Right lobe of liver (tissue), 6 donors: ENCODE data around the gene PYGM. TPM values are rescaled to one million over a fixed set of nuclear protein-coding genes. Genes with fewer than 3 reads are reported as not detected.

Experiments
- ATAC-seq, 4 donors: fragments of 200-7000 bp; cut with Tn5 transposase; one replicate each; pipeline ENCODE4 v1.9.1; 2020; ENCODE audit warnings: mild to moderate bottlenecking in 4 of 4, moderate library complexity in 4 of 4
- DNase-seq, 3 donors: peaks; one replicate each; pipeline ENCODE4 v3.0.0-alpha.2; 2020
- H3K27ac ChIP-seq, 3 donors: fragments of 200-600 bp; one replicate each; pipeline ENCODE4 v1.8.0; 2022
- H3K27me3 ChIP-seq, 2 donors: fragments of 200-600 bp; one replicate each; pipeline ENCODE4 v1.8.0; 2022
- H3K36me3 ChIP-seq, 4 donors: fragments of 200-600 bp; sonication (generic) in 1 of 4; one replicate each; pipeline versions ENCODE4 v1.5.1 to v1.8.0; 2017 to 2022; ENCODE audit warnings: control low read depth in 1 of 4
- H3K4me1 ChIP-seq, 4 donors: fragments of 200-600 bp; sonication (generic) in 1 of 4; one replicate each; pipeline versions ENCODE4 v1.5.1 to v1.8.0; 2017 to 2022; ENCODE audit warnings: control low read depth in 1 of 4
- H3K4me3 ChIP-seq, 3 donors: fragments of 200-600 bp; one replicate each; pipeline ENCODE4 v1.8.0; 2022
- H3K9me3 ChIP-seq, 4 donors: fragments of 200-600 bp; sonication (generic) in 1 of 4; one replicate each; pipeline versions ENCODE4 v1.5.1 to v1.8.0; 2017 to 2022; ENCODE audit warnings: control low read depth in 1 of 4
- POLR2A ChIP-seq: fragments of 450-650 bp; IDR thresholded peaks from one replicate; pipeline ENCODE4 v1.6.1; 2017; ENCODE audit warnings: antibody characterized with exemption, mild to moderate bottlenecking
- WGBS: methylation state at CpG from one replicate; pipeline ENCODE4 v1.1.6; 2018; ENCODE audit warnings: low coverage, low lambda C conversion rate; ENCODE audit not compliant: insufficient coverage; ENCODE audit errors: missing lambda C conversion rate; 5-methylcytosine and 5-hydroxymethylcytosine counted together
- intact Hi-C, 2 donors: fragments of 100-400 bp; cut with DNase I; formaldehyde crosslinking; loops; one replicate each; pipeline versions ENCODE4 v1.11.2 to v1.14.1; 2022
- total RNA-seq, 6 experiments: library from RNA; depleted of rRNA in 2 of 6; stranded (reverse); fragments of >200 nt in 2 of 6; fragmentation: NEBNext Ultra II Directional in 3 of 6; extraction: Animal tissue kit (Norgen Biotek cat#: 25700) in 3 of 6; gene quantifications; one replicate each; pipeline versions ENCODE4 v1.1.0 to v1.2.4, GENCODE V29; 2016 to 2023
- TF ChIP-seq, protein P1 (sequence below), 4 donors: fragments of 200-600 bp in 3 of 4; fragments of 450-650 bp in 1 of 4; IDR thresholded peaks; one replicate each; pipeline versions ENCODE4 v1.5.1 to v1.8.0; 2016 to 2022; ENCODE audit warnings: antibody characterized with exemption in 4 of 4, mild to moderate bottlenecking in 2 of 4
- donor health status: DM: no; HTN: yes; CAD: no.
- donor health status: DM: no; HTN: no; CAD: no.
- donor health status: DM: no; HTN: no; CAD: no.
- donor health status: DM: no; HTN: yes; CAD: no.
- donor health status: DM: no; HTN: yes; CAD: no.

The PYGM gene
- total RNA-seq, 6 experiments from 2014 or later: 0.24 to 1.4 (median 0.47) TPM

DNA sequence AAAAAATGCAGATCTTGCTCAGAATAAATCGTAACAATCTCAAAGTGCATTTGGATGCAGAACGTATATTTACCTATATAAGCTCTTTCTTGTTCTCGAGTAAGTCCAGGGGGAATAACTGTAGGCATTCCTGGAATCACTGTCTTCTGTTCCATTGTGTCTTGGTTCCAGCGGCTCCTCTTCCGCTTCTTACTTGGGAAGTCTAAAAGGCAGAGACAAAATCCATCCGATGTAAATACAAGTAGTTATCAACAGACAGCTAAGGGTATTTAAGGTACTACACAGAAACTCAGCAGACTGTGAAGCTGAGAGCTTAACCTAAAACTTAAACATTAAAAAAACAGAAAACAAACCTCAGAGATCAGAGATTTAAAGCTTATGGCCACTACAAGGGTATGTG lies 16.7 kb upstream of the PYGM start:
- Histone ChIP-seq H3K36me3 (peaks cover 11 to 51% (median 39%) of the 10 kb centered on the region in 4 donors), H3K4me1 (peaks cover 2 to 25% (median 12%) of the 10 kb centered on the region in 4 donors), H3K27me3 (no peaks in the 10 kb centered on the region), H3K27ac (no peak overlapping the region), H3K4me3 (peak overlapping the region; percentile 74 to 92 (median 83)), H3K9me3 (no peaks in the 10 kb centered on the region)
- ATAC-seq (no peak), DNase-seq (no peak)
- TF ChIP-seq POLR2A: no peak
- TF ChIP-seq, protein P1, sequence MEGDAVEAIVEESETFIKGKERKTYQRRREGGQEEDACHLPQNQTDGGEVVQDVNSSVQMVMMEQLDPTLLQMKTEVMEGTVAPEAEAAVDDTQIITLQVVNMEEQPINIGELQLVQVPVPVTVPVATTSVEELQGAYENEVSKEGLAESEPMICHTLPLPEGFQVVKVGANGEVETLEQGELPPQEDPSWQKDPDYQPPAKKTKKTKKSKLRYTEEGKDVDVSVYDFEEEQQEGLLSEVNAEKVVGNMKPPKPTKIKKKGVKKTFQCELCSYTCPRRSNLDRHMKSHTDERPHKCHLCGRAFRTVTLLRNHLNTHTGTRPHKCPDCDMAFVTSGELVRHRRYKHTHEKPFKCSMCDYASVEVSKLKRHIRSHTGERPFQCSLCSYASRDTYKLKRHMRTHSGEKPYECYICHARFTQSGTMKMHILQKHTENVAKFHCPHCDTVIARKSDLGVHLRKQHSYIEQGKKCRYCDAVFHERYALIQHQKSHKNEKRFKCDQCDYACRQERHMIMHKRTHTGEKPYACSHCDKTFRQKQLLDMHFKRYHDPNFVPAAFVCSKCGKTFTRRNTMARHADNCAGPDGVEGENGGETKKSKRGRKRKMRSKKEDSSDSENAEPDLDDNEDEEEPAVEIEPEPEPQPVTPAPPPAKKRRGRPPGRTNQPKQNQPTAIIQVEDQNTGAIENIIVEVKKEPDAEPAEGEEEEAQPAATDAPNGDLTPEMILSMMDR (IDR thresholded peaks at IDR 0.05): no peak
- WGBS: 63% methylated on average over 6 of the region's 6 CpGs
- intact Hi-C loops: no loop called here

DNA sequence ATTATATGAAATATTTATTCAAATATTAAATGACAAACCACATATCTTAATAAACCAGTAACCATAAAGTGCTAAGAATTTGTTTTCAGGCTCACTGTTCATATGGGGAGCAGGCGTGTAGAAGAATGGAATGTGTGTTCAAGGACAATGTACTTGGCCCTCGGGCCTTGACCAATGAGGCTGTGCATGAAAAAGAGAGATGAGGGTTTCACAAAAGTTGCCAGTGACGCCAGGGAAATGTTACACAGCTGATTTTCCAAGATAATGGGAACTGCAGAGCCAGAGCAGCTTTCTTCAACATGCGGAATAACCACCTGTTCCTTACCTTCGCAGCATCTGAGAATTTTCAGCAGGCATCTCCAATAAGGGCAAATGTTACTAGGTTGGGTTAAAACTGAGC lies 14.4 kb upstream of the PYGM start:
- no peak overlapping the region for H3K27ac ChIP-seq
- WGBS: 71% methylated on average over 5 of the region's 5 CpGs
- no peaks in the 10 kb centered on the region for H3K9me3 ChIP-seq
- no peak overlapping the region for H3K4me3 ChIP-seq
- ATAC-seq (no peak), DNase-seq (peak in 2 of 3 donors; percentile 3 to 9)
- peaks cover 2 to 19% (median 12%) of the 10 kb centered on the region in 4 donors for H3K4me1 ChIP-seq
- H3K36me3 ChIP-seq: peaks cover 27 to 74% (median 57%) of the 10 kb centered on the region in 4 donors
- H3K27me3 ChIP-seq: no peaks in the 10 kb centered on the region
- TF ChIP-seq, protein P1 (IDR thresholded peaks at IDR 0.05): no peak
- TF ChIP-seq POLR2A: no peak
- intact Hi-C loops: no loop called here

DNA sequence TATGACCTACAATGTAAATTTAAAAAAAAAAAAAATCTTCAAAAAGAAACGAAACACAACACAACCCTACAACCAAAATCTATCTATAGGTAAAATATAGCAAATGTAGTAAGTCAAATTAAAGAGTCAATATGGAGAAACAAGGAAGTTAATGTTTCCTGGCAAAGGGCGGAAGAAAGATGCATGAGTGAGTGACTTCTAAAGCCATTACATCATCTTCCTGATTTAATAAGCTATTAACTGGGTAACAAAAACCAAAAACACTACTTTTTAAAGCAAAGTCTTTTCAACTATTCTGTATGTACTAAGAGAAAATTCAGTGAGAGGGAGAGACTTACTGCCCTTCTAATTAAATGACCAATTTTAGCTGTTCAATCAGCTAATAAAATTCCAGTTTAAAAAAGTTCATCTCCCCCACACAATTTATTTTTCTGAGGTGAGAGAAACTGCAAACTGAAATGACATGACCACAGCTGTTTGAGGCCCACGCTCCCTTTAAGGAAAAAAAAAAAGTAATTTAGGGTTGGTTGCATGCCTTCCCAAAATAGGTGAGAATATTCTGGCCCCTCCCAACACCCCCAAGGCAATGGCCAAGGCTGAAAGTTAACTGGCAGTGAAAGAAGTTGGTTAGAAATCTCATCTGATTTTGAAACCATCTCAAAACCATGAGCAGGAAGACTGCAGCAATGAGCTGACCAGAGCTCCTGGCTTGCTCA lies 12.7 kb upstream of the PYGM start:
- Histone ChIP-seq H3K9me3 (no peaks in the 10 kb centered on the region), H3K36me3 (peaks cover 42 to 91% (median 70%) of the 10 kb centered on the region in 4 donors), H3K27ac (peak overlapping the region in 1 of 3 donors; percentile 7), H3K4me3 (no peak overlapping the region), H3K27me3 (no peaks in the 10 kb centered on the region), H3K4me1 (peaks cover 2 to 19% (median 12%) of the 10 kb centered on the region in 4 donors)
- intact Hi-C loops: no loop called here
- WGBS: 59% methylated on average over 3 of the region's 3 CpGs
- TF ChIP-seq, protein P1 (IDR thresholded peaks at IDR 0.05): no peak
- TF ChIP-seq POLR2A: no peak
- ATAC-seq: peak in 1 of 4 donors; percentile 19
- DNase-seq: no peak

DNA sequence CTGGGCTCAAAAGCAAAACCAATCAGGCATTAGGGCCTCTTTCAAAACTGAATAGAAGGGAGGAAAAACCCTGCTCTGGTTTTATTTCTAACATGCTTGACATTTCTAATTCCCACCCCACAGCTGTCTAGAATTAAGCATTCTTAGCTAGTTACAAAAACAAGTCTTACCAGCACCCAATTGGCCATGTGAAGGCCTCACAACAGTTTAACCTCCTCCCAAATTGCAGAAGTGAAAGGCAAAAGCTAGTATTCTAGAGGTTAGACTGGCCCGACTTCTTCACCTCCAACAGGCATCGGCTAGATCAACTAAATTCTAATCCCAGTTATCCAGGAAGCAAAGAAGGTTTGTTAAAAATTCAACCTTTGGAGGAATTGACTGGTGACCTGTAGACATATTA lies 12.1 kb upstream of the PYGM start:
- 66% methylated on average over 2 of the region's 2 CpGs for WGBS
- no peaks in the 10 kb centered on the region for H3K27me3 ChIP-seq
- DNase-seq: no peak
- H3K9me3 ChIP-seq: no peaks in the 10 kb centered on the region
- ATAC-seq: peak in 1 of 4 donors; percentile 41
- intact Hi-C loops: no loop called here
- H3K36me3 ChIP-seq: peaks cover 48 to 97% (median 74%) of the 10 kb centered on the region in 4 donors
- TF ChIP-seq POLR2A: no peak
- TF ChIP-seq, protein P1 (IDR thresholded peaks at IDR 0.05): no peak
- peak overlapping the region in 1 of 3 donors; percentile 7 for H3K27ac ChIP-seq
- H3K4me3 ChIP-seq: no peak overlapping the region
- peaks cover 0 to 15% (median 10%) of the 10 kb centered on the region in 4 donors for H3K4me1 ChIP-seq
